IPS-NIHi7 (cell line): Measurements from ENCODE around the gene DNAJC24.
A peak's percentile ranks its signal among the peaks of the same experiment; 100 is the strongest.
"Not testable (repeated sequence)": the region's sequence is repeated elsewhere in the genome, so short reads cannot be mapped to it uniquely, and the experiment has no call there.

Experiments used
- DNase-seq: peaks from one replicate; pipeline ENCODE4 v3.0.0; 2012; ENCODE audit warnings: mixed read lengths; ENCODE audit errors: extremely low spot score

DNAJC24 gene

GRCh38 chr11:31369348-31370329 is at the start of gene DNAJC24, which contains the start of gene DCDC1:
Gene DNAJC24 (plus strand): TSS chr11:31369860. CDS start chr11:31370749, 889 bp downstream.
Gene DCDC1 (minus strand): TSS chr11:31369739. CDS start chr11:31328280, 41,459 bp downstream.
- peak; percentile 93 for DNase-seq

- DNase-seq: not testable (repeated sequence)
These were observed 48.2 kb upstream of the DNAJC24 start for GRCh38 chr11:31321494-31321893.

- DNase-seq: no peak
These were observed 46.5 kb upstream of the DNAJC24 start for GRCh38 chr11:31323145-31323544.

- DNase-seq: no peak
These were observed 44.5 kb upstream of the DNAJC24 start for GRCh38 chr11:31325160-31325559.

GRCh38 chr11:31326470-31327148 is 43.1 kb upstream of the DNAJC24 start:
- DNase-seq: no peak

- DNase-seq: no peak
These were observed 42.2 kb upstream of the DNAJC24 start for GRCh38 chr11:31327417-31327816.

- no peak for DNase-seq
These were observed 41.0 kb upstream of the DNAJC24 start for GRCh38 chr11:31328697-31329096.

GRCh38 chr11:31337806-31338205 is 31.9 kb upstream of the DNAJC24 start:
- DNase-seq: no peak

GRCh38 chr11:31340903-31341572 is 28.6 kb upstream of the DNAJC24 start:
- DNase-seq: peak; percentile 63

GRCh38 chr11:31351168-31351567 is 18.5 kb upstream of the DNAJC24 start:
- no peak for DNase-seq

GRCh38 chr11:31355131-31355530 is 14.5 kb upstream of the DNAJC24 start:
- no peak for DNase-seq

GRCh38 chr11:31355817-31356216 is 13.8 kb upstream of the DNAJC24 start:
- DNase-seq: no peak

- DNase-seq: no peak
These were observed 7.9 kb upstream of the DNAJC24 start for GRCh38 chr11:31361743-31362142.

GRCh38 chr11:31366795-31367194 is 2.9 kb upstream of the DNAJC24 start:
- DNase-seq: no peak

- no peak for DNase-seq
These were observed 6.2 kb downstream of the DNAJC24 start for GRCh38 chr11:31375879-31376278.

- DNase-seq: no peak
These were observed 13.5 kb downstream of the DNAJC24 start for GRCh38 chr11:31383116-31383515.

- no peak for DNase-seq
These were observed 17.7 kb downstream of the DNAJC24 start for GRCh38 chr11:31387379-31387778.

GRCh38 chr11:31397239-31397834 is 27.7 kb downstream of the DNAJC24 start:
- peak; percentile 17 for DNase-seq

- DNase-seq: no peak
These were observed 35.0 kb downstream of the DNAJC24 start for GRCh38 chr11:31404614-31405013.

- DNase-seq: no peak
These were observed 38.5 kb downstream of the DNAJC24 start for GRCh38 chr11:31408201-31408600.

GRCh38 chr11:31412946-31413345 is 43.3 kb downstream of the DNAJC24 start:
- no peak for DNase-seq

GRCh38 chr11:31414338-31414737 is 44.7 kb downstream of the DNAJC24 start:
- no peak for DNase-seq
